ENCODE measurements around the gene GTF2H4.

The GTF2H4 gene

DNA sequence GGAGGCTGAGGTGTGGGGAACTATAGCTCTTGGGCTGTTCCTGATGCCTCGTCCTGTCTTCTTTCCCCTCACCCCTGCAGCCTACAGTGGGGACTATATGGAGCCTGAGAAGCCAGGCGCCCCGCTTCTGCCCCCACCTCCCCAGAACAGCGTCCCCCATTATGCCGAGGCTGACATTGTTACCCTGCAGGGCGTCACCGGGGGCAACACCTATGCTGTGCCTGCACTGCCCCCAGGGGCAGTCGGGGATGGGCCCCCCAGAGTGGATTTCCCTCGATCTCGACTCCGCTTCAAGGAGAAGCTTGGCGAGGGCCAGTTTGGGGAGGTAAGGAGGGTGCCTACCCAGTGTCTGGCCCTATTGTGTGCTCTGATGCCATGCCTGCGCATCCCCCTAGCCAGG lies 11.5 kb upstream of the GTF2H4 start:
- H3K4me3 ChIP-seq (ENCODE audit: low read length) = no peak overlapping the region
- no peaks in the 10 kb centered on the region for H3K9me2 ChIP-seq (replicated peaks; ENCODE audit: control insufficient read depth, low read length)
- no peak overlapping the region for H3K4me2 ChIP-seq (ENCODE audit: low read length)
- no peaks in the 10 kb centered on the region for H3K27me3 ChIP-seq (ENCODE audit: control insufficient read depth, low read length)
- H3F3A ChIP-seq (ENCODE audit: control insufficient read depth, insufficient read depth) = no peaks in the 10 kb centered on the region
- no peaks in the 10 kb centered on the region for H3K9me3 ChIP-seq (ENCODE audit: control insufficient read depth, insufficient read depth, low read length)
- no peaks in the 10 kb centered on the region for H4K20me1 ChIP-seq (ENCODE audit: control insufficient read depth, insufficient read depth, low read depth, low read length)
- H3K4me1 ChIP-seq (ENCODE audit: control insufficient read depth, low read length) = no peaks in the 10 kb centered on the region
- no peak overlapping the region for H3K27ac ChIP-seq (ENCODE audit: low read depth, low read length)
- no peaks in the 10 kb centered on the region for H3K79me2 ChIP-seq (ENCODE audit: control insufficient read depth, low read length)
- H3K36me3 ChIP-seq (ENCODE audit: control insufficient read depth, low read length) = peaks cover 9% of the 10 kb centered on the region; the same call in 1 of the 2 replicates
- TF ChIP-seq EZH2phosphoT487 (IDR thresholded peaks at IDR 0.05; ENCODE audit: borderline replicate concordance, low read length) = no peak
- TF ChIP-seq, protein P1, sequence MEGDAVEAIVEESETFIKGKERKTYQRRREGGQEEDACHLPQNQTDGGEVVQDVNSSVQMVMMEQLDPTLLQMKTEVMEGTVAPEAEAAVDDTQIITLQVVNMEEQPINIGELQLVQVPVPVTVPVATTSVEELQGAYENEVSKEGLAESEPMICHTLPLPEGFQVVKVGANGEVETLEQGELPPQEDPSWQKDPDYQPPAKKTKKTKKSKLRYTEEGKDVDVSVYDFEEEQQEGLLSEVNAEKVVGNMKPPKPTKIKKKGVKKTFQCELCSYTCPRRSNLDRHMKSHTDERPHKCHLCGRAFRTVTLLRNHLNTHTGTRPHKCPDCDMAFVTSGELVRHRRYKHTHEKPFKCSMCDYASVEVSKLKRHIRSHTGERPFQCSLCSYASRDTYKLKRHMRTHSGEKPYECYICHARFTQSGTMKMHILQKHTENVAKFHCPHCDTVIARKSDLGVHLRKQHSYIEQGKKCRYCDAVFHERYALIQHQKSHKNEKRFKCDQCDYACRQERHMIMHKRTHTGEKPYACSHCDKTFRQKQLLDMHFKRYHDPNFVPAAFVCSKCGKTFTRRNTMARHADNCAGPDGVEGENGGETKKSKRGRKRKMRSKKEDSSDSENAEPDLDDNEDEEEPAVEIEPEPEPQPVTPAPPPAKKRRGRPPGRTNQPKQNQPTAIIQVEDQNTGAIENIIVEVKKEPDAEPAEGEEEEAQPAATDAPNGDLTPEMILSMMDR (IDR thresholded peaks at IDR 0.05; ENCODE audit: low read depth, low read length, poor library complexity, severe bottlenecking) = no peak

DNA sequence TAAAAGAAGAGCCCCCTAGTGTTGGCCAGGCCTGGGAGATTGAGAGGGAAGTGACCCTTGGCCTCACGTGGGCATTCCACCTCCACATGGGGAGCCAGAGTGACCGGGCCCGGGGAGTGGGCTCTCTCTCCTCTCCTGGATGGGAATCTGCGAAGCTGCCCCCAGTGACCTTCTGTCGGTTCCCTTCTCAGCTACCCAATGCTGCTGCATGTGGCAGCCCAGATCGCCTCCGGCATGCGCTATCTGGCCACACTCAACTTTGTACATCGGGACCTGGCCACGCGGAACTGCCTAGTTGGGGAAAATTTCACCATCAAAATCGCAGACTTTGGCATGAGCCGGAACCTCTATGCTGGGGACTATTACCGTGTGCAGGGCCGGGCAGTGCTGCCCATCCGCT lies 10.1 kb upstream of the GTF2H4 start:
- Histone ChIP-seq H3K4me3 (ENCODE audit: low read length) (no peak overlapping the region), H4K20me1 (ENCODE audit: control insufficient read depth, insufficient read depth, low read depth, low read length) (no peaks in the 10 kb centered on the region), H3K27ac (ENCODE audit: low read depth, low read length) (no peak overlapping the region), H3F3A (ENCODE audit: control insufficient read depth, insufficient read depth) (no peaks in the 10 kb centered on the region), H3K27me3 (ENCODE audit: control insufficient read depth, low read length) (no peaks in the 10 kb centered on the region), H3K79me2 (ENCODE audit: control insufficient read depth, low read length) (no peaks in the 10 kb centered on the region), H3K9me2 (replicated peaks; ENCODE audit: control insufficient read depth, low read length) (no peaks in the 10 kb centered on the region), H3K9me3 (ENCODE audit: control insufficient read depth, insufficient read depth, low read length) (no peaks in the 10 kb centered on the region), H3K4me2 (ENCODE audit: low read length) (no peak overlapping the region), H3K4me1 (ENCODE audit: control insufficient read depth, low read length) (peaks cover 7% of the 10 kb centered on the region), H3K36me3 (ENCODE audit: control insufficient read depth, low read length) (peaks cover 9% of the 10 kb centered on the region; the same call in 1 of the 2 replicates)
- TF ChIP-seq, protein P1 (IDR thresholded peaks at IDR 0.05; ENCODE audit: low read depth, low read length, poor library complexity, severe bottlenecking) = no peak
- no peak for TF ChIP-seq EZH2phosphoT487 (IDR thresholded peaks at IDR 0.05; ENCODE audit: borderline replicate concordance, low read length)

DNA sequence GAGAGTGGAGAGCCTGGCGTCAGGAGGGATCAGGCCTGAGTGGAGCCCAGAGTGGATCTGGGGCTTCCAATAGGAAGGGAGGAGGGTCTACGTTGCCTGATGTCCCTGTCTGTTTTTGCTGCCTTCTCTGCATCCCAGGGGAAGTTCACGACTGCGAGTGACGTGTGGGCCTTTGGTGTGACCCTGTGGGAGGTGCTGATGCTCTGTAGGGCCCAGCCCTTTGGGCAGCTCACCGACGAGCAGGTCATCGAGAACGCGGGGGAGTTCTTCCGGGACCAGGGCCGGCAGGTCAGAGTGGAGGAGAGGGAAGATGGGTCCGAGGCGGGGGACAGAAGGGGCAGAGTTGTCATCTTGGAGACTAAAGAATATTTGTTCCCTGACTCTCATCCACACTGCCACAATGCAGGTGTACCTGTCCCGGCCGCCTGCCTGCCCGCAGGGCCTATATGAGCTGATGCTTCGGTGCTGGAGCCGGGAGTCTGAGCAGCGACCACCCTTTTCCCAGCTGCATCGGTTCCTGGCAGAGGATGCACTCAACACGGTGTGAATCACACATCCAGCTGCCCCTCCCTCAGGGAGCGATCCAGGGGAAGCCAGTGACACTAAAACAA lies 9.2 kb upstream of the GTF2H4 start:
- no peak overlapping the region for H3K4me2 ChIP-seq (ENCODE audit: low read length)
- peaks cover 10% of the 10 kb centered on the region for H3K4me1 ChIP-seq (ENCODE audit: control insufficient read depth, low read length)
- no peaks in the 10 kb centered on the region for H3F3A ChIP-seq (ENCODE audit: control insufficient read depth, insufficient read depth)
- H3K36me3 ChIP-seq (ENCODE audit: control insufficient read depth, low read length) = peaks cover 9% of the 10 kb centered on the region; the same call in 1 of the 2 replicates
- H3K4me3 ChIP-seq (ENCODE audit: low read length) = no peak overlapping the region
- no peaks in the 10 kb centered on the region for H4K20me1 ChIP-seq (ENCODE audit: control insufficient read depth, insufficient read depth, low read depth, low read length)
- no peak overlapping the region for H3K27ac ChIP-seq (ENCODE audit: low read depth, low read length)
- H3K9me3 ChIP-seq (ENCODE audit: control insufficient read depth, insufficient read depth, low read length) = no peaks in the 10 kb centered on the region
- TF ChIP-seq EZH2phosphoT487 (IDR thresholded peaks at IDR 0.05; ENCODE audit: borderline replicate concordance, low read length) = no peak
- no peaks in the 10 kb centered on the region for H3K79me2 ChIP-seq (ENCODE audit: control insufficient read depth, low read length)
- H3K9me2 ChIP-seq (replicated peaks; ENCODE audit: control insufficient read depth, low read length) = no peaks in the 10 kb centered on the region
- H3K27me3 ChIP-seq (ENCODE audit: control insufficient read depth, low read length) = no peaks in the 10 kb centered on the region

DNA sequence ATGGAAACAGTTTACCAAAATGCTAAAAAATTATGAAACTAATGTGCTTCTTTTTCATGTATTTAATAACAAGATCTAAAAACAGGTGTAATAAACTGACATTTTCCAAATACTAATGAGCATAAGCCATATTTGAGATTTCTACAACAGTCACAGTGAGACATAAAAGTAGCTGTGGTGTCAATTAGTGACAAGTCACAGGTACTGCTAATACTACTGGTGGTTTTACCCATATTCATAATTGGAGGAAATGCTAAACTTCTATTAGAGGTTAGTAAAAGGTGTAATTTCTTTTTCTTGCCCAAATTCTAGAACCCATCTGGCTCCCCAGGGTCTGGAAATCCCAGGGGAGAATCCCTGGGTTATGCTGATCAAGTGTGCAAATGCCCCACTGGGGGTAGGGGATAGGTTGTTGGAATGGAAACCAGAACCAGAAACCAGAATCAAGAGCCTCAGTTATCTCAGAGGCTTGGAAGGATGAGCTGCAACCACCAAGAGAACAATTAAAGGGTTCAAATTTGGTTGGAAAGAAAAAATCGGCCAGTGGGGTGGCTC lies 7.1 kb upstream of the GTF2H4 start:
- Histone ChIP-seq H4K20me1 (ENCODE audit: control insufficient read depth, insufficient read depth, low read depth, low read length) (no peaks in the 10 kb centered on the region), H3K9me2 (replicated peaks; ENCODE audit: control insufficient read depth, low read length) (no peaks in the 10 kb centered on the region), H3K36me3 (ENCODE audit: control insufficient read depth, low read length) (peaks cover 9% of the 10 kb centered on the region; the same call in 1 of the 2 replicates), H3F3A (ENCODE audit: control insufficient read depth, insufficient read depth) (no peaks in the 10 kb centered on the region), H3K27ac (ENCODE audit: low read depth, low read length) (no peak overlapping the region), H3K27me3 (ENCODE audit: control insufficient read depth, low read length) (no peaks in the 10 kb centered on the region), H3K9me3 (ENCODE audit: control insufficient read depth, insufficient read depth, low read length) (no peaks in the 10 kb centered on the region), H3K79me2 (ENCODE audit: control insufficient read depth, low read length) (no peaks in the 10 kb centered on the region), H3K4me3 (ENCODE audit: low read length) (no peak overlapping the region), H3K4me2 (ENCODE audit: low read length) (no peak overlapping the region), H3K4me1 (ENCODE audit: control insufficient read depth, low read length) (peaks cover 10% of the 10 kb centered on the region)
- TF ChIP-seq, protein P1 (IDR thresholded peaks at IDR 0.05; ENCODE audit: low read depth, low read length, poor library complexity, severe bottlenecking) = no peak
- TF ChIP-seq EZH2phosphoT487 (IDR thresholded peaks at IDR 0.05; ENCODE audit: borderline replicate concordance, low read length) = no peak
